HCT116 (cell line): ENCODE measurements around the gene DVL1.

Experiments
- CTCF ChIP-seq, 3 experiments: fragments of 200-600 bp in 1 of 3; sonication (generic) in 1 of 3; IDR thresholded peaks in 2 of 3; conservative IDR thresholded peaks in 1 of 3; 2 replicates each; pipeline ENCODE4 v1.5.1; 2012 to 2017; ENCODE audit warnings: low read depth in 2 of 3, low read length in 2 of 3, antibody characterized with exemption in 1 of 3, borderline replicate concordance in 1 of 3, control low read depth in 1 of 3, mild to moderate bottlenecking in 1 of 3, mixed read lengths in 1 of 3, mixed run types in 1 of 3, moderate library complexity in 1 of 3; ENCODE audit not compliant: insufficient read depth in 1 of 3
- EZH2 ChIP-seq: fragments of 200-600 bp; sonication (generic); IDR thresholded peaks from 2 replicates; pipeline ENCODE4 v1.6.1; 2017; ENCODE audit warnings: antibody characterized with exemption, mixed run types
- EZH2phosphoT487 ChIP-seq: fragments of 200-600 bp; IDR thresholded peaks from 2 replicates; pipeline ENCODE4 v1.6.1; 2018; ENCODE audit warnings: antibody characterized with exemption, borderline replicate concordance
- MAX ChIP-seq: IDR thresholded peaks from 2 replicates; pipeline ENCODE4 v1.6.1; 2012
- POLR2A ChIP-seq: IDR thresholded peaks from 2 replicates; pipeline ENCODE4 v1.7.0; 2011; ENCODE audit warnings: borderline replicate concordance; ENCODE audit not compliant: insufficient read depth, insufficient read length; ENCODE audit errors: extremely low read depth
- YY1 ChIP-seq: IDR thresholded peaks from 2 replicates; pipeline ENCODE4 v1.6.1; 2011; ENCODE audit warnings: low read length, low read depth, moderate library complexity, mild to moderate bottlenecking; ENCODE audit not compliant: insufficient replicate concordance; ENCODE audit errors: extremely low read depth
- ZBTB33 ChIP-seq: IDR thresholded peaks from 2 replicates; pipeline ENCODE4 v1.6.1; 2011; ENCODE audit warnings: mild to moderate bottlenecking, low read length, moderate library complexity; ENCODE audit not compliant: insufficient replicate concordance; ENCODE audit errors: extremely low read depth
- ZNF274 ChIP-seq: fragments of 200-500 bp; sonication (Bioruptor generic); IDR thresholded peaks from 2 replicates; pipeline ENCODE4 v1.6.1; 2014; ENCODE audit warnings: mild to moderate bottlenecking, low read depth, low read length, inconsistent platforms

GRCh38 chr1:1360506-1361169, 11.4 kb upstream of the DVL1 start:
- TF ChIP-seq EZH2phosphoT487, result no peak
- TF ChIP-seq YY1, result peak; percentile 36
- no peak for TF ChIP-seq POLR2A
- TF ChIP-seq CTCF (IDR thresholded peaks at IDR 0.05 in 2 of 3, conservative IDR thresholded peaks at IDR 0.05 in 1 of 3; ENCODE audit: borderline replicate concordance in 1 of 3, insufficient read depth in 1 of 3, low read depth in 2 of 3, low read length in 2 of 3), result no peak
- no peak for TF ChIP-seq EZH2
- no peak for TF ChIP-seq ZBTB33
- no peak for TF ChIP-seq MAX
- TF ChIP-seq ZNF274, result no peak
